Muscle layer of duodenum (tissue), 2 donors: ENCODE results near the gene TBC1D14.

Experiments
- H3K27ac ChIP-seq: one replicate; pipeline ENCODE4 v1.7.0; 2013; ENCODE audit warnings: mild to moderate bottlenecking, low read length
- H3K27me3 ChIP-seq: one replicate; pipeline ENCODE4 v1.7.0; 2013; ENCODE audit warnings: low read depth, mild to moderate bottlenecking, control low read depth, low read length
- H3K36me3 ChIP-seq, 2 donors: one replicate each; pipeline ENCODE4 v1.7.0; 2013; ENCODE audit warnings: low read length in 2 of 2, control low read depth in 1 of 2, mild to moderate bottlenecking in 1 of 2; ENCODE audit not compliant: insufficient read depth in 2 of 2, control insufficient read depth in 1 of 2
- H3K4me1 ChIP-seq, 2 donors: one replicate each; pipeline ENCODE4 v1.7.0; 2013; ENCODE audit warnings: low read length in 2 of 2, mild to moderate bottlenecking in 2 of 2, control low read depth in 1 of 2, moderate library complexity in 1 of 2; ENCODE audit not compliant: insufficient read depth in 2 of 2, control insufficient read depth in 1 of 2
- H3K4me3 ChIP-seq, 2 donors: one replicate each; pipeline ENCODE4 v1.7.0; 2013; ENCODE audit warnings: low read length in 2 of 2, low read depth in 1 of 2, mild to moderate bottlenecking in 1 of 2
- H3K9me3 ChIP-seq, 2 donors: one replicate each; pipeline ENCODE4 v1.7.0; 2013; ENCODE audit warnings: low read length in 2 of 2, control low read depth in 1 of 2, mild to moderate bottlenecking in 1 of 2; ENCODE audit not compliant: control insufficient read depth in 1 of 2
- donor health status: healthy.

TBC1D14 gene

GRCh38 chr4:6944301-6945051 is 34.9 kb downstream of the TBC1D14 start:
- Histone ChIP-seq H3K4me3 (no peak overlapping the region), H3K27me3 (no peaks in the 10 kb centered on the region), H3K27ac (peak overlapping the region; percentile 6), H3K9me3 (no peaks in the 10 kb centered on the region), H3K36me3 (no peaks in the 10 kb centered on the region), H3K4me1 (peaks cover 8 to 23% of the 10 kb centered on the region in 2 donors)

GRCh38 chr4:6945052-6945409 is 35.4 kb downstream of the TBC1D14 start:
- Histone ChIP-seq H3K27ac (peak overlapping the region; percentile 6), H3K36me3 (no peaks in the 10 kb centered on the region), H3K4me1 (peaks cover 8 to 23% of the 10 kb centered on the region in 2 donors), H3K9me3 (no peaks in the 10 kb centered on the region), H3K4me3 (no peak overlapping the region), H3K27me3 (no peaks in the 10 kb centered on the region)

- peaks cover 5 to 23% of the 10 kb centered on the region in 2 donors for H3K4me1 ChIP-seq
- H3K27me3 ChIP-seq = no peaks in the 10 kb centered on the region
- no peak overlapping the region for H3K4me3 ChIP-seq
Measured at GRCh38 chr4:6946497-6946896, 36.9 kb downstream of the TBC1D14 start.

GRCh38 chr4:6948134-6948460 is 38.5 kb downstream of the TBC1D14 start:
- Histone ChIP-seq H3K27ac (peak overlapping the region; percentile 29), H3K4me3 (no peak overlapping the region), H3K36me3 (no peaks in the 10 kb centered on the region), H3K27me3 (no peaks in the 10 kb centered on the region), H3K4me1 (peaks cover 0 to 17% of the 10 kb centered on the region in 2 donors), H3K9me3 (no peaks in the 10 kb centered on the region)

More at GRCh38 chr4:6946497-6946896, 36.9 kb downstream of the TBC1D14 start:
- no peaks in the 10 kb centered on the region for H3K9me3 ChIP-seq
- H3K36me3 ChIP-seq = no peaks in the 10 kb centered on the region
- H3K27ac ChIP-seq = no peak overlapping the region

- H3K27me3 ChIP-seq = no peaks in the 10 kb centered on the region
- no peaks in the 10 kb centered on the region for H3K36me3 ChIP-seq
- H3K4me3 ChIP-seq = no peak overlapping the region
- peaks cover 0 to 5% of the 10 kb centered on the region in 2 donors for H3K4me1 ChIP-seq
- H3K9me3 ChIP-seq = no peaks in the 10 kb centered on the region
- H3K27ac ChIP-seq = no peak overlapping the region
Measured at GRCh38 chr4:6951880-6952381, 42.3 kb downstream of the TBC1D14 start.

GRCh38 chr4:6953751-6954380 is 44.2 kb downstream of the TBC1D14 start:
- peak overlapping the region in 1 of 2 donors; percentile 42 for H3K4me3 ChIP-seq
- no peak overlapping the region for H3K27ac ChIP-seq
- H3K4me1 ChIP-seq = peaks cover 0 to 5% of the 10 kb centered on the region in 2 donors

GRCh38 chr4:6955261-6955911 is 45.8 kb downstream of the TBC1D14 start:
- no peaks in the 10 kb centered on the region for H3K36me3 ChIP-seq
- no peak overlapping the region for H3K4me3 ChIP-seq
- no peaks in the 10 kb centered on the region for H3K9me3 ChIP-seq
- H3K27ac ChIP-seq = no peak overlapping the region
- no peaks in the 10 kb centered on the region for H3K27me3 ChIP-seq
- peaks cover 0 to 5% of the 10 kb centered on the region in 2 donors for H3K4me1 ChIP-seq

More at GRCh38 chr4:6953751-6954380, 44.2 kb downstream of the TBC1D14 start:
- Histone ChIP-seq H3K36me3 (no peaks in the 10 kb centered on the region), H3K9me3 (no peaks in the 10 kb centered on the region), H3K27me3 (no peaks in the 10 kb centered on the region)

- Histone ChIP-seq H3K4me1 (peaks cover 0 to 5% of the 10 kb centered on the region in 2 donors), H3K27me3 (no peaks in the 10 kb centered on the region), H3K36me3 (no peaks in the 10 kb centered on the region), H3K27ac (no peak overlapping the region), H3K4me3 (no peak overlapping the region), H3K9me3 (no peaks in the 10 kb centered on the region)
Measured at GRCh38 chr4:6956087-6956433, 46.4 kb downstream of the TBC1D14 start.

- Histone ChIP-seq H3K36me3 (no peaks in the 10 kb centered on the region), H3K4me1 (peaks cover 0 to 5% of the 10 kb centered on the region in 2 donors), H3K27me3 (no peaks in the 10 kb centered on the region), H3K27ac (no peak overlapping the region), H3K4me3 (no peak overlapping the region), H3K9me3 (no peaks in the 10 kb centered on the region)
Measured at GRCh38 chr4:6956434-6957147, 47.0 kb downstream of the TBC1D14 start.

- Histone ChIP-seq H3K9me3 (no peaks in the 10 kb centered on the region), H3K4me3 (no peak overlapping the region), H3K4me1 (peaks cover 0 to 5% of the 10 kb centered on the region in 2 donors), H3K27me3 (no peaks in the 10 kb centered on the region), H3K36me3 (no peaks in the 10 kb centered on the region), H3K27ac (no peak overlapping the region)
Measured at GRCh38 chr4:6957148-6957520, 47.5 kb downstream of the TBC1D14 start.

- H3K4me3 ChIP-seq = no peak overlapping the region
- no peak overlapping the region for H3K27ac ChIP-seq
- peaks cover 5 to 8% of the 10 kb centered on the region in 2 donors for H3K4me1 ChIP-seq
- no peaks in the 10 kb centered on the region for H3K36me3 ChIP-seq
- H3K27me3 ChIP-seq = no peaks in the 10 kb centered on the region
- no peaks in the 10 kb centered on the region for H3K9me3 ChIP-seq
Measured at GRCh38 chr4:6957994-6958393, 48.4 kb downstream of the TBC1D14 start.
